Measurements from ENCODE around the gene MTG1.
"Not testable (repeated sequence)": the region's sequence is repeated elsewhere in the genome, so short reads cannot be mapped to it uniquely, and the experiment has no call there.

MTG1 gene

GRCh38 chr10:133411523-133412380 lies 17.8 kb downstream of the MTG1 start:
- no peak for ATAC-seq (replicated peaks)
- Mint-ChIP-seq H3K4me3 (no peak overlapping the region), H3K36me3 (peaks cover 80 to 88% of the 10 kb centered on the region in 2 donors), H3K4me1 (peaks cover 12 to 27% of the 10 kb centered on the region in 2 donors), H3K27me3 (no peaks in the 10 kb centered on the region), H3K27ac (no peak overlapping the region), H3K9me3 (peaks cover 15 to 19% of the 10 kb centered on the region in 2 donors)
- DNase-seq: no peak

- ATAC-seq (replicated peaks) (no peak), DNase-seq (no peak)
- peaks cover 15 to 19% of the 10 kb centered on the region in 2 donors for H3K9me3 Mint-ChIP-seq
- H3K27ac Mint-ChIP-seq: no peak overlapping the region
- no peaks in the 10 kb centered on the region for H3K27me3 Mint-ChIP-seq
- H3K4me1 Mint-ChIP-seq: peaks cover 9 to 27% of the 10 kb centered on the region in 2 donors
- no peak overlapping the region for H3K4me3 Mint-ChIP-seq
- H3K36me3 Mint-ChIP-seq: peaks cover 74 to 82% of the 10 kb centered on the region in 2 donors
These were observed 18.4 kb downstream of the MTG1 start for GRCh38 chr10:133412381-133412711.

- H3K27me3 Mint-ChIP-seq; DNase-seq; H3K4me3 Mint-ChIP-seq; H3K27ac Mint-ChIP-seq; ATAC-seq (replicated peaks): not testable (repeated sequence)
- H3K9me3 Mint-ChIP-seq: peaks cover 15 to 19% of the 10 kb centered on the region in 2 donors
- peaks cover 4 to 17% of the 10 kb centered on the region in 2 donors for H3K4me1 Mint-ChIP-seq
- peaks cover 66 to 76% of the 10 kb centered on the region in 2 donors for H3K36me3 Mint-ChIP-seq
These were observed 20.4 kb downstream of the MTG1 start for GRCh38 chr10:133414401-133414800.

- H3K9me3 Mint-ChIP-seq: peaks cover 14 to 18% of the 10 kb centered on the region in 2 donors
- ATAC-seq (replicated peaks): no peak
- H3K27me3 Mint-ChIP-seq: no peaks in the 10 kb centered on the region
- peak overlapping the region; percentile 9 for H3K27ac Mint-ChIP-seq
- DNase-seq: no peak
- H3K4me1 Mint-ChIP-seq: peaks cover 3 to 11% of the 10 kb centered on the region in 2 donors
- peaks cover 59 to 70% of the 10 kb centered on the region in 2 donors for H3K36me3 Mint-ChIP-seq
- H3K4me3 Mint-ChIP-seq: no peak overlapping the region
These were observed 21.8 kb downstream of the MTG1 start for GRCh38 chr10:133415752-133416151.

- Mint-ChIP-seq H3K36me3 (peaks cover 41 to 53% of the 10 kb centered on the region in 2 donors), H3K4me3 (no peak overlapping the region), H3K27me3 (no peaks in the 10 kb centered on the region), H3K27ac (peak overlapping the region; percentile 66), H3K4me1 (peaks cover 6 to 12% of the 10 kb centered on the region in 2 donors), H3K9me3 (peaks cover 0 to 4% of the 10 kb centered on the region in 2 donors)
- DNase-seq (no peak), ATAC-seq (replicated peaks) (no peak)
These were observed 24.5 kb downstream of the MTG1 start for GRCh38 chr10:133418289-133418993.

GRCh38 chr10:133419211-133419950 lies 25.4 kb downstream of the MTG1 start:
- DNase-seq (no peak), ATAC-seq (replicated peaks) (no peak)
- peaks cover 0 to 4% of the 10 kb centered on the region in 2 donors for H3K9me3 Mint-ChIP-seq
- H3K27me3 Mint-ChIP-seq: no peaks in the 10 kb centered on the region
- peaks cover 37 to 48% of the 10 kb centered on the region in 2 donors for H3K36me3 Mint-ChIP-seq
- no peak overlapping the region for H3K27ac Mint-ChIP-seq
- peaks cover 8 to 12% of the 10 kb centered on the region in 2 donors for H3K4me1 Mint-ChIP-seq
- no peak overlapping the region for H3K4me3 Mint-ChIP-seq

GRCh38 chr10:133420028-133420427 lies 26.1 kb downstream of the MTG1 start:
- H3K9me3 Mint-ChIP-seq: peaks cover 0 to 4% of the 10 kb centered on the region in 2 donors
- H3K27ac Mint-ChIP-seq: no peak overlapping the region
- H3K27me3 Mint-ChIP-seq: no peaks in the 10 kb centered on the region
- ATAC-seq (replicated peaks) (no peak), DNase-seq (no peak)
- H3K4me3 Mint-ChIP-seq: no peak overlapping the region
- H3K4me1 Mint-ChIP-seq: peaks cover 8 to 12% of the 10 kb centered on the region in 2 donors
- H3K36me3 Mint-ChIP-seq: peaks cover 30 to 42% of the 10 kb centered on the region in 2 donors

- Mint-ChIP-seq H3K9me3 (peaks cover 0 to 2% of the 10 kb centered on the region in 2 donors), H3K27me3 (no peaks in the 10 kb centered on the region), H3K4me3 (no peak overlapping the region), H3K36me3 (peaks cover 25 to 36% of the 10 kb centered on the region in 2 donors), H3K27ac (no peak overlapping the region), H3K4me1 (peaks cover 8 to 12% of the 10 kb centered on the region in 2 donors)
- DNase-seq: no peak
- ATAC-seq (replicated peaks): no peak
These were observed 26.6 kb downstream of the MTG1 start for GRCh38 chr10:133420579-133420978.

GRCh38 chr10:133421336-133422222 lies 27.6 kb downstream of the MTG1 start:
- H3K4me3 Mint-ChIP-seq: peak overlapping the region in 1 of 2 donors; percentile 45

GRCh38 chr10:133422223-133422806 lies 28.4 kb downstream of the MTG1 start:
- Mint-ChIP-seq H3K9me3 (no peaks in the 10 kb centered on the region), H3K27ac (no peak overlapping the region), H3K27me3 (no peaks in the 10 kb centered on the region), H3K36me3 (peaks cover 20 to 29% of the 10 kb centered on the region in 2 donors), H3K4me1 (peaks cover 8 to 12% of the 10 kb centered on the region in 2 donors), H3K4me3 (peak overlapping the region; percentile 66 to 77)
- ATAC-seq (replicated peaks): no peak
- DNase-seq: no peak

More at GRCh38 chr10:133421336-133422222, 27.6 kb downstream of the MTG1 start:
- no peaks in the 10 kb centered on the region for H3K27me3 Mint-ChIP-seq
- peaks cover 20 to 29% of the 10 kb centered on the region in 2 donors for H3K36me3 Mint-ChIP-seq
- ATAC-seq (replicated peaks) (no peak), DNase-seq (peak; percentile 0)
- peak overlapping the region; percentile 51 for H3K27ac Mint-ChIP-seq
- H3K9me3 Mint-ChIP-seq: no peaks in the 10 kb centered on the region
- H3K4me1 Mint-ChIP-seq: peaks cover 8 to 12% of the 10 kb centered on the region in 2 donors

GRCh38 chr10:133422807-133423771 lies 29.1 kb downstream of the MTG1 start:
- DNase-seq: peak; percentile 6
- Mint-ChIP-seq H3K4me1 (peaks cover 8 to 12% of the 10 kb centered on the region in 2 donors), H3K36me3 (peaks cover 19 to 29% of the 10 kb centered on the region in 2 donors), H3K9me3 (no peaks in the 10 kb centered on the region), H3K27me3 (no peaks in the 10 kb centered on the region), H3K27ac (peak overlapping the region; percentile 31), H3K4me3 (peak overlapping the region; percentile 78 to 83)
- peak; percentile 52 to 58 for ATAC-seq (replicated peaks)

GRCh38 chr10:133424102-133424501 lies 30.1 kb downstream of the MTG1 start:
- not testable (repeated sequence) for H3K9me3 Mint-ChIP-seq, DNase-seq, H3K27me3 Mint-ChIP-seq, H3K27ac Mint-ChIP-seq, H3K4me3 Mint-ChIP-seq
- Mint-ChIP-seq H3K36me3 (peaks cover 15 to 20% of the 10 kb centered on the region in 2 donors), H3K4me1 (peaks cover 8 to 12% of the 10 kb centered on the region in 2 donors)
- peak; percentile 32 to 46 for ATAC-seq (replicated peaks)
